GM18502 (cell line): ENCODE data around the gene SLC45A3.
"Not testable (repeated sequence)": the region's sequence is repeated elsewhere in the genome, so short reads cannot be mapped to it uniquely, and the experiment has no call there.

Experiments
- ATAC-seq: cut with Tn5 transposase; IDR thresholded peaks from one replicate; pipeline ENCODE4 v1.9.1; 2021; ENCODE audit warnings: mild to moderate bottlenecking; ENCODE audit not compliant: unreplicated experiment, poor library complexity

SLC45A3 gene

GRCh38 chr1:205645519-205645918 is 34.8 kb downstream of the SLC45A3 start:
- ATAC-seq: no peak

GRCh38 chr1:205642679-205643307 is 37.5 kb downstream of the SLC45A3 start:
- no peak for ATAC-seq

GRCh38 chr1:205639567-205639966 is 40.7 kb downstream of the SLC45A3 start:
- no peak for ATAC-seq

GRCh38 chr1:205637854-205638468 is 42.3 kb downstream of the SLC45A3 start:
- ATAC-seq: no peak

DNA sequence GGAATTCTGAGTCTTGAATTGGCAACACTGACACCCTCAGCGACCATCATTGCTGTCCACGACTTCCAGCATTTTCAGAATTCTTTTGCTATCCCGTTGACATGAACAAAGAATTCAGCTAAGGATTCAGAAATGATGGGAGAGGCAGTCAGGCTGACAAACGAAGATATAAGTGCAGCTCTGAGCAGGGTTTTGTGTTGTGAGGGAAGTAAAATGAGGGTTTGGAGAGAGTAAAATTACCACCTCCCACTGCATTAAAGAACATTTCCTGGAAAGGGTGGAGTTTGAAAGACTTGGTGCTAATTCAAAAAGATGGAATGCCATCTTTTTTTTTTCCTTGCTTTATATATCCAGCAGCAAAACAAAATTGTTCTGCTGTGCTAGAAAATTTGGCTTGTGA is 43.6 kb downstream of the SLC45A3 start:
- no peak for ATAC-seq

- not testable (repeated sequence) for ATAC-seq
Observed at GRCh38 chr1:205636138-205636530, 44.2 kb downstream of the SLC45A3 start.

DNA sequence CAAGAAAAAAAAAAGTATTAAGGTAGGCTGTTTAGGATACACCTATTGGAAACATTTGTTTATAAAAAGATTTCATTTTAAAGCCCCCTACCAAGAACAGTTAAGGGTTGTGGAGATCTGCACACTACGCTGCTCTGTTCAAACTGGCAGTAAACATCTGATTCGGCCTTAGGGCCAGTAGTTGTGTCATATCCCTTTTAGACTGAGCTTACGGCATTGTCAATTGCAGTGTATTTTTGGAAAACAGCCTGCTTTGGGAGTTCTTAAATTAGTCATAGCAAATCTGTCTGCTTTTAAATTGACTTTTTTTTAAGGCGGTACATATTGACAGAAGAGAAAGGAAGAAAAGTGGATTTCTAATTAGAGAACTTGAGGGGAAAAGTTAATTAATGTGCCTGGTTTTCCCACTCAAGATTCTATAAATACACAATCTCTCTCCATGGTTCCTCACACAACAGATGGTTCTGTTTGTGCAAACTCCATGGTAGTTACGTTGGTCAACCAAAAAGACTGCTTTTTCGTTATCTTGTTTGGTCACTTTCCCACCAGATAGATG is 46.8 kb downstream of the SLC45A3 start:
- ATAC-seq: no peak

- no peak for ATAC-seq
Observed at GRCh38 chr1:205632669-205633169, 47.6 kb downstream of the SLC45A3 start.

DNA sequence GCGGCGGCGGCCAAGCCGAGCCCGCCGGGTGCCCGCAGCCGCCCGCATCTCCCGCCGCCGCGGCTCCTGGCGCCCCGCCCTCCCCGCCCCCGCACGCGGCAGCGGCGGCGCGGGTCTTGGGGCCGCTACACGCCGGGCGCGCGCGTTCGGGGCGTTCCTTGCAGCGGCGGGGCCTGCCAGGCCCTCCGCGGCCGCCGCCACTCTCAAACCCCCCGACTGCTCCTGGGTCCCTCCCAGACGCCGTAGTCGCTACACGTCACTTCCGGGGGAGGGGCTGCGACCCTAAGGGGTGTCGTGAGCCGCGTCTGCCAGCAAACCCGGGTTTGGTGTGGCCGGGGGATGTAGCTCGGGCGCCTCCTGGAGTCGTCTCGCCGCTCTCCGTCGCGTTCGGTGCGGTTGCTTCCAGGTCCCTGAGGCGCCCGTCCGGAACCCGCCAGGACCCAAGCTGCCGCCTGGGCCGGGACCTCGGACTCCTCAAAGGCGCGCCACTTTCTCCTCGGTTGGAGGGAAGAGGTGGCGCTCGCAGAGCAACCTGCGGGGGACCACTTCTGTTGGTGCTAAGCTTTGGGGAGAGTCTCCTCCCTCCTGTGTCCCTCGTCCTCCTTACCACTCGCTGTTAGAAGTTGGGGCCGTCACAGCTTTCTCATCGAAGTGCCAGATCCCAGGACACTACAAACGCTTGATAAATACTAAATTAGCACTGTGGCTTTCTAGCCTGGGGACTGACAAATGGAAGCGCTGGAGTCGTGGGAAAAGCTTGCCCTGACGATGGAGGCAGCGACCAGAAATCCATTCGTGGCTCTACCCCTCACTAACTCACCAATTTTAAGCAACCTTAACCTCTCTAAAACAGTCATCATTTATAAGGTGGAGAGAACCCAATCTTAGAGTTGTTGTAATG is 48.3 kb downstream of the SLC45A3 start, which contains the start of gene ELK4:
Gene ELK4 (minus strand): TSS at position 244 of the 901 bp plus-strand sequence. CDS start 8,129 bp downstream, outside the sequence.
- peak; percentile 80 for ATAC-seq

GRCh38 chr1:205631010-205631767 is 49.1 kb downstream of the SLC45A3 start:
- ATAC-seq: peak; percentile 59

DNA sequence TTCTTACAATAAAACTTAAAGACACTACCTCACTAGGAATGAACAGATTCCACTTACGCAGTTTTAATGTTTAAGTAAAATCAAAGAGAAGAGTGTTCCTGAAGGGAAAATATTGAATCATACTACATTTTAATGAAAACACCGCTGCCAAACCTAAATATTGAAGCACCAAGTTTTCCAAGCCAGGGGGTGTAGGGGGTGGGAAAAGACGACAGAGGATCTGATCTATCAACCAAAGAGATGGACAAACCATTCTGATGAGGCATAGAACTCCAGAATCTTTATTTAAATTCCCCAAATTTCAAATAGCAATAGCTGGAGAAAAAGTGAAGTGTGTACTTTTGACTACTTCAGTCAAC is 49.7 kb downstream of the SLC45A3 start:
- no peak for ATAC-seq

- no peak for ATAC-seq
Observed at GRCh38 chr1:205630241-205630640, 50.1 kb downstream of the SLC45A3 start.

- ATAC-seq: no peak
Observed at GRCh38 chr1:205629751-205630150, 50.6 kb downstream of the SLC45A3 start.

- ATAC-seq: no peak
Observed at GRCh38 chr1:205627956-205628355, 52.4 kb downstream of the SLC45A3 start.

GRCh38 chr1:205626216-205626615 is 54.1 kb downstream of the SLC45A3 start:
- ATAC-seq: no peak

DNA sequence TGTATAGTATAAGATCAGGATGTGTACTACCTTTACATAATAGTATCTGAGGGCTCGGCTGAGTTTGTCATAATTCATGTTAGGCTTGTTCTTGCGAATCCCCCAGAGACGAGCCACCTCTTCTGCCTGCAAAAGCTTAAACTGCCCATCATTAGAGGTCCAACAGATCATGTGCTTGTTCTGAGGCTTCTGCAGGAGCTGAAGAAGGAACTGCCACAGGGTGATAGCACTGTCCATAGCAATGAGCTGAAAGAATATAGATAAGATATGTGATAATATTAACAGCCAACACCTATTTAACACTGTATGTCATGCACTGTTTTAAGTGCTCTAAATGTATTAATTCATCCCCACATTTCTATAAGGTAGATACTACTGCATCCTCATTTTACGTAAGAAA is 56.7 kb downstream of the SLC45A3 start:
- ATAC-seq: no peak

GRCh38 chr1:205620269-205620668 is 60.0 kb downstream of the SLC45A3 start:
- no peak for ATAC-seq

GRCh38 chr1:205619376-205619775 is 60.9 kb downstream of the SLC45A3 start:
- ATAC-seq: no peak

- ATAC-seq: peak; percentile 58
Observed at GRCh38 chr1:205616563-205617293, 63.6 kb downstream of the SLC45A3 start.
